Vagina (tissue), 2 donors: Measurements from ENCODE around the gene ZNF740. TPM values are rescaled to one million over a fixed set of nuclear protein-coding genes. Genes with fewer than 3 reads are reported as not detected.
A peak's percentile ranks its signal among the peaks of the same experiment; 100 is the strongest.

Experiments used
- DNase-seq, 2 donors: peaks; one replicate each; pipeline ENCODE4 v3.0.0-alpha.2; 2017; ENCODE audit errors: extremely low spot score in 2 of 2
- H3K27ac ChIP-seq: fragments of 200-600 bp; sonication (generic); one replicate; pipeline ENCODE4 v1.5.1; 2019
- H3K27me3 ChIP-seq: fragments of 200-600 bp; sonication (generic); one replicate; pipeline ENCODE4 v1.5.1; 2019
- H3K36me3 ChIP-seq, 2 donors: fragments of 200-600 bp; sonication (generic); one replicate each; pipeline ENCODE4 v1.5.1; 2017 to 2019
- H3K4me1 ChIP-seq: fragments of 200-600 bp; sonication (generic); one replicate; pipeline ENCODE4 v1.5.1; 2019
- H3K4me3 ChIP-seq, 2 donors: fragments of 200-600 bp; sonication (generic); 1 replicate in 1 of 2; 2 replicates in 1 of 2; pipeline ENCODE4 v1.5.1; 2016 to 2019
- H3K9me3 ChIP-seq: fragments of 200-600 bp; sonication (generic); one replicate; pipeline ENCODE4 v1.5.1; 2019
- POLR2A ChIP-seq, 2 donors: fragments of 450-650 bp; IDR thresholded peaks; one replicate each; pipeline ENCODE4 v1.6.1; 2017; ENCODE audit warnings: antibody characterized with exemption in 2 of 2, mild to moderate bottlenecking in 2 of 2, moderate library complexity in 2 of 2
- POLR2AphosphoS5 ChIP-seq, 2 donors: sonication (generic); formaldehyde crosslinking; IDR thresholded peaks; one replicate each; pipeline ENCODE4 v1.9.0; 2017; ENCODE audit warnings: antibody characterized with exemption in 2 of 2, mild to moderate bottlenecking in 2 of 2, low read depth in 1 of 2; ENCODE audit not compliant: insufficient read depth in 1 of 2
- intact Hi-C: fragments of 100-400 bp; cut with DNase I; formaldehyde crosslinking; loops from one replicate; pipeline ENCODE4 v1.15.1; 2023
- total RNA-seq: library from RNA; depleted of rRNA; stranded (reverse); fragments of >200 nt; gene quantifications from one replicate; pipeline ENCODE4 v1.2.3, GENCODE V29; 2016
- TF ChIP-seq, protein P1 (sequence below), 3 experiments: fragments of 450-650 bp in 2 of 3; fragments of 200-600 bp in 1 of 3; sonication (generic) in 1 of 3; IDR thresholded peaks; one replicate each; pipeline ENCODE4 v1.5.1; 2017 to 2019; ENCODE audit warnings: antibody characterized with exemption in 3 of 3, mild to moderate bottlenecking in 2 of 3, moderate library complexity in 2 of 3

The ZNF740 gene
- total RNA-seq, 1 donor from 2014 or later = 12.8 TPM

DNA sequence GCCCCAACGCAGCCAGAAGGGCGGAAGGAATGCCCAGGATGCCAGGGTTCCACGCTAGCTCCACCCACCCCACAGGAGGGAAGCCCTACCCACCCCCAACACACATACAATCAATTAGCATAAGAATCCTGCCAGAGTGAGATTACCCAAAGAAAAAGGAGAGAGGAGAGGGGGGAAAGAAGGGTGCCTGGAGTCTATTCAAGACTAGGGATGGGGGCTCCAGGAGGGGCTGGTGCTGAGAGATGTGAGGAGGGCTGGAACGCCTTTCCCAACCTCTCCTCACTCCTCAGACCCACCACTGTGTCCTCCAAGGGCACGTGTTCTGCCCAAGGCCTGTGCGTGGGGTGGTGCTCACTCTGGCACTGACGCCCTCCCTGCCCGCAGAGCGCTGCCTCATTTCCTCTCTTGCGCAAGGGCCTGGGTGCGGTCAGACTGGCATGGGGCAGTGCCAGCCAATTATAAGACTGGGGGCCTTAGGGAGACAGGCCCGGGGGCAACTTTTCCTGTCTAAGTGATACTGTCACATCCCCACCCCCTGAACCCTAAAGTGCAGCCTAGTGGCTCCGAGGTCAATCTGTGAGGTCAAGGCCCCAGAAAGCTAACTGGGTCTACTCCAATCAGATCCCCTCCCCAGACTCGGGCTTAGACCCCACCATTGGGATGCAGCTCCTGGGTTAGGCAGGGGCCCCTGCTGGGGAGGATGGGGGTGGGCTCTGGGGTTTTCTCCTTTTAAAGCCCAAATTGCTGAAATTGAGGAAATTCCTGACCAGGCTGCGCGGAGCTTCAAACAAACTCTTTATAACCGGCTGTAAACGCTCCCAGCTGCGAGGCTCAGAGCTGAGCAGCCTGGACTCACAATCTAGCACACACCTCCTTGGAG is 36.8 kb downstream of the ZNF740 start:
- TF ChIP-seq, protein P1, sequence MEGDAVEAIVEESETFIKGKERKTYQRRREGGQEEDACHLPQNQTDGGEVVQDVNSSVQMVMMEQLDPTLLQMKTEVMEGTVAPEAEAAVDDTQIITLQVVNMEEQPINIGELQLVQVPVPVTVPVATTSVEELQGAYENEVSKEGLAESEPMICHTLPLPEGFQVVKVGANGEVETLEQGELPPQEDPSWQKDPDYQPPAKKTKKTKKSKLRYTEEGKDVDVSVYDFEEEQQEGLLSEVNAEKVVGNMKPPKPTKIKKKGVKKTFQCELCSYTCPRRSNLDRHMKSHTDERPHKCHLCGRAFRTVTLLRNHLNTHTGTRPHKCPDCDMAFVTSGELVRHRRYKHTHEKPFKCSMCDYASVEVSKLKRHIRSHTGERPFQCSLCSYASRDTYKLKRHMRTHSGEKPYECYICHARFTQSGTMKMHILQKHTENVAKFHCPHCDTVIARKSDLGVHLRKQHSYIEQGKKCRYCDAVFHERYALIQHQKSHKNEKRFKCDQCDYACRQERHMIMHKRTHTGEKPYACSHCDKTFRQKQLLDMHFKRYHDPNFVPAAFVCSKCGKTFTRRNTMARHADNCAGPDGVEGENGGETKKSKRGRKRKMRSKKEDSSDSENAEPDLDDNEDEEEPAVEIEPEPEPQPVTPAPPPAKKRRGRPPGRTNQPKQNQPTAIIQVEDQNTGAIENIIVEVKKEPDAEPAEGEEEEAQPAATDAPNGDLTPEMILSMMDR (IDR thresholded peaks at IDR 0.05) = no peak
- TF ChIP-seq POLR2A (IDR thresholded peaks at IDR 0.05) = no peak
- peak; percentile 57 to 62 for TF ChIP-seq POLR2AphosphoS5 (IDR thresholded peaks at IDR 0.05; ENCODE audit: insufficient read depth in 1 of 2, low read depth in 1 of 2)
- no peak for DNase-seq
- Histone ChIP-seq H3K4me3 (peak overlapping the region; percentile 75 to 91), H3K4me1 (peaks cover 70% of the 10 kb centered on the region), H3K36me3 (peaks cover 0 to 34% of the 10 kb centered on the region in 2 donors), H3K9me3 (no peaks in the 10 kb centered on the region), H3K27ac (peak overlapping the region; percentile 99), H3K27me3 (no peaks in the 10 kb centered on the region)
- intact Hi-C loops = loop anchor here (5.0 to 10.0 kb wide), 2 partner anchors 35 to 198 kb away; a partner anchor contains a TSS

DNA sequence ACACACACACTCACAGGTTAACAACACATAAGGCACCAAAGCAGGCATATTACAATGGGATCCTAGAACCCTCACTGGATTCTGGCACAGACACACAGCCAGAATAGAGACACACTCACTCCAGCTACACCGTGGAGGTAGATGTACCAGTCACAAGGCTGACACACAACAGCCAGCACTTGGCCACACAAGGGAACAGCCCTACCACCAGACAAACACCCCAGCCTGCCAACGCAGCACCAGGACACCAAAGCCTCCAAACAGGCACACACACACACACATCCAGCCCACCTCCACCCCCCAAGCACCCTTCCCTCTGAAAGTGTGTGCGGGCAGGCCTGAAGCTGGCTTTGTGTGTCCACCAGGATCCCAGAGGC is 37.4 kb downstream of the ZNF740 start:
- intact Hi-C loops = loop anchor here (5.0 to 10.0 kb wide), 2 partner anchors 34 to 197 kb away; a partner anchor contains a TSS
- H3K4me1 ChIP-seq = peaks cover 74% of the 10 kb centered on the region

GRCh38 chr12:53218551-53219291 is 38.2 kb downstream of the ZNF740 start:
- Histone ChIP-seq H3K4me1 (peaks cover 74% of the 10 kb centered on the region), H3K4me3 (peak overlapping the region; percentile 75 to 91), H3K36me3 (peaks cover 0 to 20% of the 10 kb centered on the region in 2 donors), H3K27ac (peak overlapping the region; percentile 99), H3K9me3 (no peaks in the 10 kb centered on the region), H3K27me3 (no peaks in the 10 kb centered on the region)
- intact Hi-C loops = loop anchor here (5.0 to 10.0 kb wide), 2 partner anchors 34 to 196 kb away; a partner anchor contains a TSS
- TF ChIP-seq, protein P1 (IDR thresholded peaks at IDR 0.05) = no peak
- no peak for TF ChIP-seq POLR2A (IDR thresholded peaks at IDR 0.05)
- no peak for TF ChIP-seq POLR2AphosphoS5 (IDR thresholded peaks at IDR 0.05; ENCODE audit: insufficient read depth in 1 of 2, low read depth in 1 of 2)
- no peak for DNase-seq

More for the DNA sequence above, 37.4 kb downstream of the ZNF740 start:
- no peaks in the 10 kb centered on the region for H3K9me3 ChIP-seq
- peak overlapping the region; percentile 99 for H3K27ac ChIP-seq
- H3K4me3 ChIP-seq = peak overlapping the region; percentile 75 to 91
- H3K27me3 ChIP-seq = no peaks in the 10 kb centered on the region
- H3K36me3 ChIP-seq = peaks cover 0 to 28% of the 10 kb centered on the region in 2 donors
- no peak for DNase-seq
- TF ChIP-seq, protein P1 (IDR thresholded peaks at IDR 0.05) = no peak
- no peak for TF ChIP-seq POLR2A (IDR thresholded peaks at IDR 0.05)
- no peak for TF ChIP-seq POLR2AphosphoS5 (IDR thresholded peaks at IDR 0.05; ENCODE audit: insufficient read depth in 1 of 2, low read depth in 1 of 2)

DNA sequence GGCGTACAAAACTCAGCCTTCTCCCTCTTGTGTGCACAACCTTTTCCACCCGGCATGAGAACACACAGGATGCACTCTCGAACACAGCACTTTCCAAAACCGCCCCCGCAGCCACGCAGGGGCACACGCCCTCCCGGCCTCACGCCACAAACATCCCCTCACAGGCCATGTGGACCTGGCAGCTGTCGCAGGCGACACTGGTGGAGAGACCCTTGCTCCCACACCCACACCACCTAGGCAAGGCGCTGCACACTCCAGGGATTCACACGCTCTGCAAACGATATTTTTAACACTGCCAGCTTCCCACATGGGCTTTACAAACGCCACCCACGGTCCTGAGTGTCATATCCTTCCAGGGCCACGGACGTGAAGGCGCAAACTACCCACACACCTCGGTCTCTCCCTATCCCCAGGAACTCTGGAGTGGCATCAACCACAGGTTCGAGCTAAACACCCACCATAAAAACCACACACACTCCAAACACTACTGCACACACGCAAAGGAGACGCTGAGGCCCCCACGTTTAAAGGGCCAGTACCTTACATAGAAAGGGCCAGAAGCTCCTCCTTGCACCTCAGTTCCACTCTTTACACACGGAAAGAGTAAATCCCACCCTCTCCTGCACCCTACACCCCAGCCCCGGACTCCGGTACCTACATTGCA is 38.9 kb downstream of the ZNF740 start:
- TF ChIP-seq, protein P1 (IDR thresholded peaks at IDR 0.05) = no peak
- TF ChIP-seq POLR2A (IDR thresholded peaks at IDR 0.05) (no peak), POLR2AphosphoS5 (IDR thresholded peaks at IDR 0.05; ENCODE audit: insufficient read depth in 1 of 2, low read depth in 1 of 2) (no peak)
- H3K4me3 ChIP-seq = peak overlapping the region; percentile 75 to 91
- intact Hi-C loops = loop anchor here (5.0 to 10.0 kb wide), 2 partner anchors 33 to 195 kb away; a partner anchor contains a TSS
- peaks cover 0 to 13% of the 10 kb centered on the region in 2 donors for H3K36me3 ChIP-seq
- H3K27me3 ChIP-seq = no peaks in the 10 kb centered on the region
- DNase-seq = no peak
- H3K27ac ChIP-seq = peak overlapping the region; percentile 99
- H3K4me1 ChIP-seq = peaks cover 74% of the 10 kb centered on the region
- no peaks in the 10 kb centered on the region for H3K9me3 ChIP-seq
